KMS-11 (cell line): ENCODE data around the gene CACNA1A.

ENCODE experiments used
- H2AFZ ChIP-seq: fragments of 200-600 bp; sonication (generic); 2 replicates; pipeline ENCODE4 v1.6.1; 2016; ENCODE audit warnings: antibody characterized with exemption, mixed run types, low read depth
- H3K27ac ChIP-seq: fragments of 200-600 bp; sonication (generic); 2 replicates; pipeline ENCODE4 v1.6.1; 2016; ENCODE audit warnings: mild to moderate bottlenecking, mixed run types
- H3K27me3 ChIP-seq: fragments of 200-600 bp; sonication (generic); 2 replicates; pipeline ENCODE4 v1.6.1; 2017; ENCODE audit warnings: mild to moderate bottlenecking, low read depth, mixed run types, moderate library complexity; ENCODE audit not compliant: insufficient read depth
- H3K36me3 ChIP-seq: fragments of 200-600 bp; sonication (generic); 2 replicates; pipeline ENCODE4 v1.6.1; 2017; ENCODE audit warnings: mild to moderate bottlenecking, mixed run types; ENCODE audit not compliant: insufficient read depth
- H3K4me1 ChIP-seq: fragments of 200-600 bp; sonication (generic); 2 replicates; pipeline ENCODE4 v1.6.1; 2016; ENCODE audit warnings: mild to moderate bottlenecking, low read depth, mixed run types; ENCODE audit not compliant: poor library complexity, severe bottlenecking
- H3K4me2 ChIP-seq: fragments of 200-600 bp; sonication (generic); 2 replicates; pipeline ENCODE4 v1.7.0; 2016; ENCODE audit warnings: mild to moderate bottlenecking, mixed run types
- H3K4me3 ChIP-seq: fragments of 200-600 bp; sonication (generic); IDR thresholded peaks from 2 replicates; pipeline ENCODE4 v1.6.1; 2017; ENCODE audit warnings: low read depth, low read length, mixed read lengths; ENCODE audit not compliant: insufficient read depth
- H3K79me2 ChIP-seq: fragments of 200-600 bp; sonication (generic); 2 replicates; pipeline ENCODE4 v1.6.1; 2016; ENCODE audit warnings: low read depth, mixed run types; ENCODE audit not compliant: insufficient read depth
- H3K9ac ChIP-seq: fragments of 200-600 bp; sonication (generic); 2 replicates; pipeline ENCODE4 v1.6.1; 2016; ENCODE audit warnings: mild to moderate bottlenecking, mixed run types
- H4K20me1 ChIP-seq: fragments of 200-600 bp; sonication (generic); 2 replicates; pipeline ENCODE4 v1.6.1; 2016; ENCODE audit warnings: mild to moderate bottlenecking, mixed run types; ENCODE audit not compliant: insufficient read depth
- TF ChIP-seq, protein P1 (sequence below): fragments of 200-600 bp; sonication (generic); conservative IDR thresholded peaks from 2 replicates; pipeline ENCODE4 v1.6.1; 2017; ENCODE audit warnings: low read depth, mild to moderate bottlenecking, antibody characterized with exemption, low read length, moderate library complexity, mixed read lengths

Gene CACNA1A

DNA sequence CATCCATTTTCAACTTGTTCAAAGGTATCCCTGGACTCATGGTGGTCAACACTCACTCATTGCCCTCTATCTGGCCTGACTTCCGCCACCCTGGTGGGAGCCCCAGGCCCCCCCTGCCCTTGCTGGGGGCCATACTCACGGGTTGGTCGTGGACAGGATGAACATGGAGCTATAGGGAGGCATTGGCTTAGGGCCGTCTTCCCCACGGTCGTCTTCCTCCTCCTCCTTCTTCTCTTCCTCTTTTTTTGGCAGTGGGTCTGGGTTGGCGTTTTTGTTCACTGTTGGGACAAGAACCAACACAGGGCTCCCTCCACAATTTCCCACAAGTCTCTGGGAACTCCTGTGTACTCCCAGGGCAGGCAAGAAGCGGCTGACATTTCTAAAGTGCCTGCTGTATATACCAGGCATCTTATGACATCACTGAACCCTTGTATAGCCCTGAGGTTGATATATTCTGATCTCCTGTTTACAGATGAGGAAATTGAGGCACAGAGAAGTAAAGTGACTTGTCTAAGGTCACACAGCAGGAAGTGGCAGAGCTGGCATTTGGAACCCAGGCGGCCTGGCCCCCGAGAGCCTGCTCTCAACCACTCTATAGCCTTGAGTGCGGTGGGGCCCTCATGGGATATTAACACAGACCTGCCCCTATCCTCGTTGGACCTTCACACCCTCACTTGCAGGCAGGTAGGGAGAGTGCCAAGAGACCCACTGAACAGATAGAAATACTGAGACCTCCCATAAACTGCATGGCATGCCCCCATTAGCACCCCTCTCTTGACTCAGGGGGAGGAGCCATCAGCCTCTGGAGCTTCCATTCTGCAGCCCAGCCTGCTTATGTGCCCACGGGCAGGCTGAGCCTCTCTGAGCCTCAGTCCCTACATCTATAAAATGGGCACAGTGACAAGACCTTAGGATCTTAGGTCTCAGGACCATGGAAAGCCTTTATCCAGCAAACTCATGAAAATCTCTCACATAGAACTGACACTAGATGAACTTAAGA, 221.1 kb downstream of the CACNA1A start:
- Histone ChIP-seq H3K79me2 (no peaks in the 10 kb centered on the region), H3K9ac (no peak overlapping the region), H3K27ac (no peak overlapping the region), H4K20me1 (no peaks in the 10 kb centered on the region), H3K4me3 (no peak overlapping the region), H3K4me1 (peaks cover 10% of the 10 kb centered on the region), H3K27me3 (peaks cover 33% of the 10 kb centered on the region; the same call in 1 of the 2 replicates), H3K36me3 (no peaks in the 10 kb centered on the region), H2AFZ (no peak overlapping the region), H3K4me2 (no peak overlapping the region)
- TF ChIP-seq, protein P1, sequence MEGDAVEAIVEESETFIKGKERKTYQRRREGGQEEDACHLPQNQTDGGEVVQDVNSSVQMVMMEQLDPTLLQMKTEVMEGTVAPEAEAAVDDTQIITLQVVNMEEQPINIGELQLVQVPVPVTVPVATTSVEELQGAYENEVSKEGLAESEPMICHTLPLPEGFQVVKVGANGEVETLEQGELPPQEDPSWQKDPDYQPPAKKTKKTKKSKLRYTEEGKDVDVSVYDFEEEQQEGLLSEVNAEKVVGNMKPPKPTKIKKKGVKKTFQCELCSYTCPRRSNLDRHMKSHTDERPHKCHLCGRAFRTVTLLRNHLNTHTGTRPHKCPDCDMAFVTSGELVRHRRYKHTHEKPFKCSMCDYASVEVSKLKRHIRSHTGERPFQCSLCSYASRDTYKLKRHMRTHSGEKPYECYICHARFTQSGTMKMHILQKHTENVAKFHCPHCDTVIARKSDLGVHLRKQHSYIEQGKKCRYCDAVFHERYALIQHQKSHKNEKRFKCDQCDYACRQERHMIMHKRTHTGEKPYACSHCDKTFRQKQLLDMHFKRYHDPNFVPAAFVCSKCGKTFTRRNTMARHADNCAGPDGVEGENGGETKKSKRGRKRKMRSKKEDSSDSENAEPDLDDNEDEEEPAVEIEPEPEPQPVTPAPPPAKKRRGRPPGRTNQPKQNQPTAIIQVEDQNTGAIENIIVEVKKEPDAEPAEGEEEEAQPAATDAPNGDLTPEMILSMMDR = no peak

- H2AFZ ChIP-seq = no peak overlapping the region
- no peaks in the 10 kb centered on the region for H4K20me1 ChIP-seq
- H3K36me3 ChIP-seq = no peaks in the 10 kb centered on the region
- TF ChIP-seq, protein P1 = no peak
- H3K27ac ChIP-seq = no peak overlapping the region
- H3K4me3 ChIP-seq = no peak overlapping the region
- no peaks in the 10 kb centered on the region for H3K79me2 ChIP-seq
- H3K27me3 ChIP-seq = peaks cover 36% of the 10 kb centered on the region; the same call in 1 of the 2 replicates
- H3K9ac ChIP-seq = no peak overlapping the region
- H3K4me1 ChIP-seq = peaks cover 10% of the 10 kb centered on the region
- H3K4me2 ChIP-seq = no peak overlapping the region
These were observed 222.4 kb downstream of the CACNA1A start for GRCh38 chr19:13283871-13284270.

GRCh38 chr19:13282486-13283065, 223.7 kb downstream of the CACNA1A start:
- peaks cover 34% of the 10 kb centered on the region; the same call in 1 of the 2 replicates for H3K27me3 ChIP-seq
- TF ChIP-seq, protein P1 = no peak
- no peaks in the 10 kb centered on the region for H4K20me1 ChIP-seq
- H3K4me3 ChIP-seq = no peak overlapping the region
- H3K9ac ChIP-seq = no peak overlapping the region
- H3K27ac ChIP-seq = no peak overlapping the region
- no peaks in the 10 kb centered on the region for H3K36me3 ChIP-seq
- no peak overlapping the region for H3K4me2 ChIP-seq
- no peak overlapping the region for H2AFZ ChIP-seq
- H3K79me2 ChIP-seq = no peaks in the 10 kb centered on the region
- peaks cover 13% of the 10 kb centered on the region for H3K4me1 ChIP-seq

DNA sequence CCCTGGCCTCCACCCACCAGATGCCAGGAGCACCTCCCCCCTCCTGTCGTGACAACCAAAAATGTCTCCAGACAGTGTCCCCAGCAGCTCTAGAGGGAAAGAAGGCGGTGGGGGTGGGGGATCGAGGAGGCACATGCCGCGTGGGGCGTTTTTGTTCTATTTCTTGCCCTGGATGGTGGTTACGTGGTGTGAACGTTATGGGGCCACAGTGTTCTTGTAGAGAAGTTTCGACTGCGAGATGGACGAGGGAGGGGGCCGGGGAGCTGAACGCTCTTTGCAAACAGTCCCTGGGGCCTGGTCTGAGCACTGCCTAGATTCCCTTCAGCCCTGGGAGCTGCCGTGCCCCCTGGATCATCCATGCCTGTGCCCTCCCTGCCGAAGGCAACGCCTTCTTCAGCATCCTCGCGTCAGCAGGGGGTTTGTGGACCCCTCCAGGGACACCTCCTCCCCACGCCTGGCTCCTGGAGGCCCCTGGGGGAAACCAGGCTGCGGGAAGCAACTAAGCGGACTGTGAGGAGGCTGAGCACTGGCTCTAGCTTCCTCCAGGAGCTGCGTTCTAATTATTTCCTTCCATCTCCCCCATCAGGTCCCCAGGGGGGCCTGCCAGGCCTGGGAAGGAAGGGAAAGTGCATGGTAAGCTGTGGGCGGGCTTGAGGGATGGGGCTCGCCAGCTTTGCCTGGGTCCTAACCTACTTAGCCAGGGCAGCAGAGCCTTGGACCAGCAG, 224.6 kb downstream of the CACNA1A start:
- Histone ChIP-seq H3K27ac (no peak overlapping the region), H3K9ac (no peak overlapping the region), H3K4me1 (peaks cover 19% of the 10 kb centered on the region), H3K36me3 (no peaks in the 10 kb centered on the region), H3K27me3 (peaks cover 34% of the 10 kb centered on the region; the same call in 1 of the 2 replicates), H3K4me2 (peak overlapping the region; percentile 32; the same call in 1 of the 2 replicates), H4K20me1 (no peaks in the 10 kb centered on the region), H3K79me2 (no peaks in the 10 kb centered on the region), H3K4me3 (no peak overlapping the region), H2AFZ (peak overlapping the region; percentile 51)
- TF ChIP-seq, protein P1 = no peak
